Activated CD4-positive, alpha-beta T cell treated with anti-CD3 and anti-CD28 coated beads for 36 hours (primary cell): ENCODE results near the gene MYLIP. TPM values are rescaled to one million over a fixed set of nuclear protein-coding genes. Genes with fewer than 3 reads are reported as not detected.

Experiments used
- ATAC-seq: fragments of 200-7000 bp; cut with Tn5 transposase; one replicate; pipeline ENCODE4 v1.10.0; 2021; ENCODE audit warnings: mild to moderate bottlenecking, moderate library complexity
- CTCF ChIA-PET: fragments of 350-600 bp; sonication (Branson Sonifier 250); formaldehyde crosslinking; loops from one replicate; lab custom pipeline; 2021; ENCODE audit warnings: antibody characterized with exemption; lab: Charles Lee
- POLR2A ChIA-PET: fragments of 350-600 bp; sonication (Branson Sonifier 250); formaldehyde crosslinking; loops from one replicate; lab custom pipeline; 2021; ENCODE audit warnings: antibody characterized with exemption, inconsistent platforms; lab: Charles Lee
- DNase-seq: peaks from one replicate; pipeline ENCODE4 v3.0.0-alpha.2; 2020
- H3K27ac Mint-ChIP-seq: one replicate; pipeline ENCODE4 v1.8.0; 2021; ENCODE audit warnings: mixed read lengths
- H3K27me3 Mint-ChIP-seq: one replicate; pipeline ENCODE4 v1.8.0; 2021; ENCODE audit warnings: mixed read lengths
- H3K36me3 Mint-ChIP-seq: one replicate; pipeline ENCODE4 v1.8.0; 2021; ENCODE audit warnings: low read depth, mixed read lengths
- H3K4me1 Mint-ChIP-seq: one replicate; pipeline ENCODE4 v1.8.0; 2021; ENCODE audit warnings: mixed read lengths
- H3K4me3 Mint-ChIP-seq: one replicate; pipeline ENCODE4 v1.8.0; 2021; ENCODE audit warnings: mild to moderate bottlenecking, moderate library complexity, mixed read lengths
- H3K9me3 Mint-ChIP-seq: one replicate; pipeline ENCODE4 v1.8.0; 2021; ENCODE audit warnings: low read depth, mixed read lengths
- intact Hi-C, 2 experiments: fragments of 100-400 bp; cut with DNase I in 1 of 2; cut with micrococcal nuclease in 1 of 2; formaldehyde crosslinking; loops; one replicate each; pipeline versions ENCODE4 v1.14.2 to v1.15.1; 2022 to 2024; cut with DNase I, micrococcal nuclease
- total RNA-seq, 2 experiments: library from RNA; stranded (reverse); gene quantifications; one replicate each; pipeline ENCODE4 v1.2.3, GENCODE V29; 2021

The MYLIP gene
- total RNA-seq, 2 experiments from 2014 or later = 9.2 to 10.6 TPM

DNA sequence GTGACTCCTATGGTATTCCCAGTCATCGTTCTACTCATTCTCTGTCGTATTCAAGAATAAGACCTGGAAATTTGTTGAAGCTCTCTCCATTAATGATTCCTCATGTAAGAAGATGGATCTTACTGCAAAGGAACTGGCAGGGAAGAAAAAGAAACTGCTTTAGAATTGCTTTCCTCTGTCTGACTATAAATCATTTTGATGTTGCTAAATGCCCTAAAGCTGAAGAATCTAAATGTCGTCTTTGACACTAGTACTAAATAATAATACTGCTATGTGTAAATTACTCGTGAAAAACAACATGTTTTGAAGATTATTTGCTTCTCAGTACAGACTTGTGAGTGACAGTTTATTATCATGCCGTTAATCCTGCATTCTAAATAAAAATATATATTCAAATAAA, 20.5 kb upstream of the MYLIP start:
- CTCF ChIA-PET = interaction anchor here (0.6 kb wide), 1 partner anchor 1171 kb away, joined by 3 read pairs; no protein-coding TSS in a partner anchor
- H3K4me3 Mint-ChIP-seq = no peak overlapping the region
- no peak overlapping the region for H3K27ac Mint-ChIP-seq
- H3K27me3 Mint-ChIP-seq = no peaks in the 10 kb centered on the region
- POLR2A ChIA-PET = no interaction called here
- DNase-seq = no peak
- H3K9me3 Mint-ChIP-seq = no peaks in the 10 kb centered on the region
- intact Hi-C loops = no loop called here
- H3K36me3 Mint-ChIP-seq = no peaks in the 10 kb centered on the region
- H3K4me1 Mint-ChIP-seq = no peaks in the 10 kb centered on the region
- no peak for ATAC-seq

- H3K27ac Mint-ChIP-seq = no peak overlapping the region
These were observed 19.8 kb upstream of the MYLIP start for GRCh38 chr6:16108921-16109658.

GRCh38 chr6:16109659-16110305, 19.1 kb upstream of the MYLIP start:
- H3K4me1 Mint-ChIP-seq = no peaks in the 10 kb centered on the region
- ATAC-seq (no peak), DNase-seq (no peak)
- ChIA-PET POLR2A (no interaction called here), CTCF (interaction anchor here (0.6 to 1.0 kb wide), 3 partner anchors 17 to 248 kb away, joined by 3 read pairs; no protein-coding TSS in a partner anchor)
- H3K4me3 Mint-ChIP-seq = no peak overlapping the region
- H3K36me3 Mint-ChIP-seq = no peaks in the 10 kb centered on the region
- H3K27me3 Mint-ChIP-seq = peaks cover 1% of the 10 kb centered on the region
- no peak overlapping the region for H3K27ac Mint-ChIP-seq
- intact Hi-C loops = no loop called here
- H3K9me3 Mint-ChIP-seq = no peaks in the 10 kb centered on the region

More at GRCh38 chr6:16108921-16109658, 19.8 kb upstream of the MYLIP start:
- DNase-seq = no peak
- intact Hi-C loops = no loop called here
- Mint-ChIP-seq H3K4me1 (no peaks in the 10 kb centered on the region), H3K4me3 (no peak overlapping the region), H3K36me3 (no peaks in the 10 kb centered on the region), H3K9me3 (no peaks in the 10 kb centered on the region), H3K27me3 (no peaks in the 10 kb centered on the region)
- ChIA-PET POLR2A (no interaction called here), CTCF (interaction anchor here (0.6 to 0.7 kb wide), 2 partner anchors 26 to 1171 kb away, joined by 3 read pairs; no protein-coding TSS in a partner anchor)
- ATAC-seq = no peak

GRCh38 chr6:16118825-16119224, 10.1 kb upstream of the MYLIP start:
- Mint-ChIP-seq H3K4me3 (no peak overlapping the region), H3K4me1 (no peaks in the 10 kb centered on the region), H3K27ac (no peak overlapping the region), H3K9me3 (no peaks in the 10 kb centered on the region), H3K36me3 (no peaks in the 10 kb centered on the region), H3K27me3 (peaks cover 8% of the 10 kb centered on the region)
- ChIA-PET POLR2A (no interaction called here), CTCF (interaction anchor here (1.3 kb wide), 1 partner anchor 427 kb away, joined by 3 read pairs; no protein-coding TSS in a partner anchor)
- no peak for ATAC-seq
- no peak for DNase-seq
- intact Hi-C loops = no loop called here

DNA sequence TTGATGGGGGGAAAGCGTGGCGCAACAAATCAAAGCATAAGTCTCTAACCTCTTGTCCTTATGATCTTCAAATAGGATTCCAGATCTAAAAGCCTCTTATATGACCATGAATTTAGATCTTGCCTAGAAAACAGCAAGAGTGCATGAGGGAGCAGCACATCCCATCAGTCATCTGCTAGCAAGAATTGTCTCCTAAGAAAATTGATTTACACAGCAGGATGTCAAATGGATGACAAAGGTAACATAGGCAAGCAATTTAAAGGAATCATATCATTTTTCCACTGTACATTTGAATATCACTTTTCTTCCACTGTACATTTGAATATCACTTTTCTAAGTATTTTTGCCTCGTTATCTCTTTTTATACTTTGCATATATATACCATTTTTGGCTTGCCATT, 7.5 kb upstream of the MYLIP start:
- ChIA-PET POLR2A (no interaction called here), CTCF (interaction anchor here (0.5 to 1.7 kb wide), 4 partner anchors 22 to 975 kb away, joined by 3 to 6 read pairs (median 3); no protein-coding TSS in a partner anchor)
- DNase-seq = no peak
- H3K36me3 Mint-ChIP-seq = no peaks in the 10 kb centered on the region
- intact Hi-C loops = no loop called here
- H3K9me3 Mint-ChIP-seq = no peaks in the 10 kb centered on the region
- H3K4me1 Mint-ChIP-seq = no peaks in the 10 kb centered on the region
- ATAC-seq = no peak
- no peak overlapping the region for H3K4me3 Mint-ChIP-seq
- H3K27ac Mint-ChIP-seq = no peak overlapping the region
- peaks cover 6% of the 10 kb centered on the region for H3K27me3 Mint-ChIP-seq

DNA sequence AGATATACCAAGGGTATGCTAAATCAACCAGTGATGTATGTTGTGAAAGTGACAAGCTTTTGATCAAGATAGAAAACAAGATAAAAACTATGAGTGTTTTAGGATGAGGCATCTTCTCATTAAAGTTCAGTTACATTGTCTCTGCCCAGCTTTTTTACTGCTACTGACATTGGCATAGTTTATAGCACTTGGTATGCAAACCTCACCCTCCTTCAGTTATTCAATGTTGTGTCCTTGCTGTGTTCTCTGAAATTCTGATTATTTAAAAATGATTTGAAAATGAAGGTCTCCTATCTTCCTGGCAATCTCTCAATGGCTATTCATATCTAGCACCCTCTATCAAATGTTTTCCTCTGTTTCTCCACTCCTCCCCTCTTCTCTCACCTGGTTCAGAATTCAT, 6.7 kb upstream of the MYLIP start:
- Mint-ChIP-seq H3K9me3 (no peaks in the 10 kb centered on the region), H3K27me3 (peaks cover 6% of the 10 kb centered on the region), H3K27ac (no peak overlapping the region), H3K4me3 (no peak overlapping the region), H3K36me3 (no peaks in the 10 kb centered on the region), H3K4me1 (no peaks in the 10 kb centered on the region)
- no peak for DNase-seq
- ChIA-PET CTCF (interaction anchor here (0.5 to 1.7 kb wide), 4 partner anchors 21 to 976 kb away, joined by 3 to 6 read pairs (median 3); no protein-coding TSS in a partner anchor), POLR2A (no interaction called here)
- ATAC-seq = no peak
- intact Hi-C loops = no loop called here

DNA sequence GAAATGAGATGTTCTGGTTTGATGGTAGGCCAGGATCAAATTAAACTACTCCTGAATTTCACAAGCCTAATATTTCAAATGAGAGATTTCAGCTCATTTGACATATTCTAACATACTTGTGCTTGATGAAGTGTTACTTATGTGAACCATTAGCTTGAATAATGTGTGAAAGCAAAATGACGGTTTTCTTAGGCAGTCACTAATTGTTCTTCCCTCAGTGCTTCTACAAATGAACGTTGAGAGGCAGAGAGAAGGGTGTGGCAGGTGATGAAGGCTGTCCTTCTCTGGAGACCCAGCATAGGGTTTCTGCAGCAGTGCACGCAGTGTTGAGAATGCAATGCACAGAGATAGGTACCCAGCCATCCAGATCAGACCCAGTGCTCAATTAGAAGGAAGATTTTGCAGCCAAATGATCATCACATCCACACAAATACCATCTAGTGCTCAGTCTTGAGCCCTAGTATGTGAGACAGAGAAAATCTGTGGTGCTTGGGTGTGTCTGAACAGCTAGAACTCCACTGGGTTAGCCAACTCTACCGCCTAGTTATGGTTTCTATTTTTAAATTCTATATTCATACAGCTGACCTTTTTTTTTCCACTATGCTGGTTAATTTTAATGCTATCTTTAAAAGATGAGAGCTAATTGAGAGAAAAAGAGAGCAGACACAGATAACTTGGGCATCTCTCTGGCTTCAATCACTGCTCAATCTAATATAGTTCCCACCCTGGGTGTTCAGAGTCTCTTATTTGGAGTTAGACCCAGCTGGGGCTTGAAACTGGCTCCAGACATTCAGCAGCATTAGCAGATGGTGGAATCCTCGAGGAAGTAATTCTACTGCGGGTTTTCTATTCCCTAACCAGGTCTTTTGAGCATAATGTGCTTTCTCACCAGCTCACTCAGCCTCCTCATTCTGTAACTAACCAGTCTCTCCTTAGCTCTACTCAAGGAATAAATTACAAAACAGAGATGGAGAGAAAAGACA, 4.4 kb upstream of the MYLIP start:
- no peak for DNase-seq
- intact Hi-C loops = loop anchor here (5.0 kb wide), 2 partner anchors 198 to 1583 kb away; partner anchors contain the start of gene NUP153 (in 1 of the 2)
- Mint-ChIP-seq H3K4me3 (no peak overlapping the region), H3K9me3 (no peaks in the 10 kb centered on the region), H3K27ac (no peak overlapping the region), H3K36me3 (no peaks in the 10 kb centered on the region), H3K4me1 (peaks cover 4% of the 10 kb centered on the region), H3K27me3 (peaks cover 6% of the 10 kb centered on the region)
- ATAC-seq = no peak
- ChIA-PET POLR2A (no interaction called here), CTCF (interaction anchor here (0.6 to 0.9 kb wide), 2 partner anchors 10 to 14 kb away, joined by 3 to 6 read pairs; no protein-coding TSS in a partner anchor)

GRCh38 chr6:16126056-16126455, 2.8 kb upstream of the MYLIP start:
- DNase-seq (no peak), ATAC-seq (no peak)
- H3K27ac Mint-ChIP-seq = no peak overlapping the region
- H3K4me3 Mint-ChIP-seq = no peak overlapping the region
- peaks cover 4% of the 10 kb centered on the region for H3K4me1 Mint-ChIP-seq
- H3K27me3 Mint-ChIP-seq = peaks cover 4% of the 10 kb centered on the region
- H3K36me3 Mint-ChIP-seq = peaks cover 5% of the 10 kb centered on the region
- H3K9me3 Mint-ChIP-seq = no peaks in the 10 kb centered on the region
- ChIA-PET CTCF (interaction anchor here (0.6 kb wide), 1 partner anchor 638 kb away, joined by 5 read pairs; no protein-coding TSS in a partner anchor), POLR2A (interaction anchor here (0.7 kb wide), 1 partner anchor 93 kb away, joined by 4 read pairs; no protein-coding TSS in a partner anchor)
- intact Hi-C loops = loop anchor here (5.0 kb wide), 2 partner anchors 196 to 1581 kb away; partner anchors contain the start of gene NUP153 (in 1 of the 2)

- H3K27me3 Mint-ChIP-seq = peaks cover 4% of the 10 kb centered on the region
- no peak overlapping the region for H3K27ac Mint-ChIP-seq
- H3K4me1 Mint-ChIP-seq = peaks cover 10% of the 10 kb centered on the region
- no peak for ATAC-seq
- CTCF ChIA-PET = interaction anchor here (0.8 to 1.2 kb wide), 3 partner anchors 17 to 441 kb away, joined by 3 to 5 read pairs (median 3); no protein-coding TSS in a partner anchor
- intact Hi-C loops = loop anchor here (5.0 kb wide), 2 partner anchors 195 to 1580 kb away; partner anchors contain the start of gene NUP153 (in 1 of the 2)
- POLR2A ChIA-PET = interaction anchor here (0.6 kb wide), 1 partner anchor 916 kb away, joined by 3 read pairs; no protein-coding TSS in a partner anchor
- peaks cover 11% of the 10 kb centered on the region for H3K36me3 Mint-ChIP-seq
- H3K9me3 Mint-ChIP-seq = no peaks in the 10 kb centered on the region
- H3K4me3 Mint-ChIP-seq = no peak overlapping the region
- no peak for DNase-seq
These were observed 2.0 kb upstream of the MYLIP start for GRCh38 chr6:16126861-16127260.

DNA sequence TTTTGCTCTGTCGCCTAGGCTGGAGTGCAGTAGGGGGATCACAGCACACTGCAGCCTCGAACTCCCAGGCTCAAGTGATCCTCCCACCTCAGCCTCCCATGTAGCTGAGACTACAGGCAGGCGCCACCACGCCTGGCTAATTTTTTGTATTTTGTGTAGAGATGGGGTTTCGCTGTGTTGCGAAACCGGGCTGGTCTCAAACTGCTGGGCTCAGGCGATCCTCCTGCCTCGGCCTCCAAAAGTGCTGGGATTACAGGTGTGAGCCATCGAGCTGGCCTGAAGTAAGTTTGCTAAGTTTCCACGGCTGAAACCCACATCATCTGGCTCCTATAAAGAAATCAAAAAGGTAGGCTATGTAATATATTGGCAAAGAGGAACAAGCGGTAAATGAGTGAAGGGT, 1.4 kb upstream of the MYLIP start:
- H3K36me3 Mint-ChIP-seq = peaks cover 14% of the 10 kb centered on the region
- DNase-seq (no peak), ATAC-seq (no peak)
- H3K4me3 Mint-ChIP-seq = peak overlapping the region; percentile 22
- no peaks in the 10 kb centered on the region for H3K9me3 Mint-ChIP-seq
- H3K27me3 Mint-ChIP-seq = peaks cover 4% of the 10 kb centered on the region
- ChIA-PET CTCF (interaction anchor here (0.8 to 1.2 kb wide), 3 partner anchors 17 to 442 kb away, joined by 3 to 5 read pairs (median 3); no protein-coding TSS in a partner anchor), POLR2A (interaction anchor here (0.6 to 1.9 kb wide), 2 partner anchors 234 to 917 kb away, joined by 3 to 7 read pairs; no protein-coding TSS in a partner anchor)
- H3K4me1 Mint-ChIP-seq = peaks cover 10% of the 10 kb centered on the region
- no peak overlapping the region for H3K27ac Mint-ChIP-seq
- intact Hi-C loops = loop anchor here (5.0 kb wide), 2 partner anchors 195 to 1580 kb away; partner anchors contain the start of gene NUP153 (in 1 of the 2)
